Activated CD8-positive, alpha-beta memory T cell treated with anti-CD3 and anti-CD28 coated beads for 4 hours (primary cell): Measurements from ENCODE around the gene GJB4.
A peak's percentile ranks its signal among the peaks of the same experiment; 100 is the strongest.
"Not testable (repeated sequence)": the region's sequence is repeated elsewhere in the genome, so short reads cannot be mapped to it uniquely, and the experiment has no call there.

Source experiments
- DNase-seq, 2 donors: peaks; one replicate each; pipeline ENCODE4 v3.0.0-alpha.2; 2020; ENCODE audit warnings: low read depth in 2 of 2

The GJB4 gene

GRCh38 chr1:34759503-34760357 is at the start of gene GJB4:
GJB4 (plus strand) TSS chr1:34759740; CDS start chr1:34761255, 1,515 bp downstream.
- no peak for DNase-seq

- no peak for DNase-seq
Measured at GRCh38 chr1:34710812-34711211, 48.7 kb upstream of the GJB4 start.

DNA sequence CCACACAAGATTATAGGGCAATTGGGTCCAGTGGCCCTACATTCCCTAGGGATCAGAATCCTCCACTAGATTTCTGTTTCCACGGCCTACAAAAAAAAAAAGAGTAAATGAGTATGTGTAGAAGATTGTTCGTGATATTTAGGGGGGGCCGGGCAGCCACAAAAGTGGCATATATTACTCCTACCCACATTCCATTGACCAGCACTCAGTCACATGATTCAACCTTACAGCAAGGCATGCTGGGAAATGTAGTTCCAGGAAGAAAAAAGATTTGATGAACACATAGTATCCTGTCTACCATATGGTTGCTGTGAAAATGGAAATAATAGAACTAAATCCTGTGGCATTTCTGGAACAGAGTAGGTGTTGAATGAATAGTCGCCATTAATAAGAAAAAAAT is 48.1 kb upstream of the GJB4 start:
- no peak for DNase-seq

GRCh38 chr1:34712007-34712688 is 47.4 kb upstream of the GJB4 start:
- no peak for DNase-seq

GRCh38 chr1:34713443-34713842 is 46.1 kb upstream of the GJB4 start:
- DNase-seq: no peak

- no peak for DNase-seq
Measured at GRCh38 chr1:34714386-34714785, 45.2 kb upstream of the GJB4 start.

DNA sequence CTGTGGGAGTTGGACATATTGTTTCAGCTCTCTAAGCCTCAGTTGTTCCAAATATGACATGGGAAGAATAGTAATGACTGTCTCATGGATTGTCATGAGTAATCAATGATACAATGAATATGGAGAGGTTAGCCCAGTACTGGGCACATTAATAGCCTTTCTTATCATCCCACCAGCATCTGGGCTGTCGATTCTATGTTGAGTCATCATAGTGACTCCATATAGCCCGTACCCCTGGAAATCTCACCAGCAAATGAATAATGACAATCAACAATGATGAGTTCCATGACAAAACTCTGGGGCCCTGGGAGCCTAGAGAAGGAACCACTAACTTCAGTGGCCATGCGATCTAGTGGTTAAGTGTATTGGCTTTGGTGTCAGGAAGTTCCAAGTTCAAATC is 44.4 kb upstream of the GJB4 start:
- no peak for DNase-seq

DNA sequence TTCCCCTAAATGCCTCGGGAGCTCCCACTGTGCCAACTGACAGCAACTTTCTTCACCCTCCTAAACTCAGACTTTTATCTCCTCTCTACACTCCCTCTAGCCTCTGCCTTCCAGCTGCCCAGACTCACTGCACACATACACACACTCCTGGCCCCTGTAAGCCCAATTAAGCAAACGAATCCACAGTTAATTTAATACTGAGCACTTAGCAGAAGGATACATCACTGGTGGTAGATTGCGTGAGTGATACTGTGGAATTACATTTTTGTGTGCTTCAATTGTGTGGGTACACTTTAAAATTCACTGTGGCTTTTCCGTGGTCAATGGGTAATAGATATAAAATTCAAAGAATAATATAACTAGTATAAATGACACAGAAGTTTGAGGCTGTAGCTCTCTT is 38.3 kb upstream of the GJB4 start:
- DNase-seq: no peak

- DNase-seq: no peak
Measured at GRCh38 chr1:34721646-34722355, 37.7 kb upstream of the GJB4 start.

GRCh38 chr1:34726861-34727260 is 32.7 kb upstream of the GJB4 start:
- no peak for DNase-seq

- DNase-seq: no peak
Measured at GRCh38 chr1:34730485-34730884, 29.1 kb upstream of the GJB4 start.

- not testable (repeated sequence) for DNase-seq
Measured at GRCh38 chr1:34732831-34733230, 26.7 kb upstream of the GJB4 start.

DNA sequence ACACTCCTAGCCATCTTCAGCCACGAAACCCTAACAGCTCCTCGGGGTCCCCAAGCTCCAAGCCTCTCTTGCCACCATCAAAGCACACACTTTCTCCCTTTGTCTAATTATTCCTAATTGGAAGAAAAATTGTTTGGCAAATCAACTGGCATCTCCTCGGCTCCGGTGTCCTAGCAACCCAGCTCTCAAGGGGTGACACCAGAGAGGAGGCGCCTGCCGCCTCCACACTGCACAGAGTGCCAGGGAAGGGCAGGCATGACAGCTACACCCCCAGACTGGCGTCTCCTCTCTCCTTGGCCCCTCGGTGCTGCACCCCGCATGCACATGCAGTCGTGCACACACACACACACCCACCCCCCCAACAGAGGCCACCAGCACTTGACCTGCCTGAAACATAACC is 22.8 kb upstream of the GJB4 start:
- no peak for DNase-seq

GRCh38 chr1:34737236-34737635 is 22.3 kb upstream of the GJB4 start:
- not testable (repeated sequence) for DNase-seq

DNA sequence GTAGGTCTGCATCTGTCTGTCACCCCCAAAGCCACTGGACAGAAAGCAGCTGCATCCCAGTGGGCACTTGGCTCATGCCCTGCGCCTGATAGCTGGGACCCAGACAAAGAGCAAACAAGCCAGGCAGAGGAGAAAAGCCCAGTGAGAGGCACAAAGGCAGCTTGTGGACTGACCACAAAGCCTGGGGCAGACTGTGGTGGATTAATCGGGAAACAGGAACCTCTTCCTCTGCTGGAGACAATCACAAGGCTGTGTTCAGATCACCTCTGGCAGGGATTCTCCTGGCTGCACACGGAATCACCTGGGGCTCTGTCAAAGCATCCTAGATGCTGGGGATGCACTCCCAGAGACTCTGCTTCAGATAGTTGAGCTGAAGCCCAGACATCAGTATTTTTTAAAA is 19.9 kb upstream of the GJB4 start:
- DNase-seq: no peak

DNA sequence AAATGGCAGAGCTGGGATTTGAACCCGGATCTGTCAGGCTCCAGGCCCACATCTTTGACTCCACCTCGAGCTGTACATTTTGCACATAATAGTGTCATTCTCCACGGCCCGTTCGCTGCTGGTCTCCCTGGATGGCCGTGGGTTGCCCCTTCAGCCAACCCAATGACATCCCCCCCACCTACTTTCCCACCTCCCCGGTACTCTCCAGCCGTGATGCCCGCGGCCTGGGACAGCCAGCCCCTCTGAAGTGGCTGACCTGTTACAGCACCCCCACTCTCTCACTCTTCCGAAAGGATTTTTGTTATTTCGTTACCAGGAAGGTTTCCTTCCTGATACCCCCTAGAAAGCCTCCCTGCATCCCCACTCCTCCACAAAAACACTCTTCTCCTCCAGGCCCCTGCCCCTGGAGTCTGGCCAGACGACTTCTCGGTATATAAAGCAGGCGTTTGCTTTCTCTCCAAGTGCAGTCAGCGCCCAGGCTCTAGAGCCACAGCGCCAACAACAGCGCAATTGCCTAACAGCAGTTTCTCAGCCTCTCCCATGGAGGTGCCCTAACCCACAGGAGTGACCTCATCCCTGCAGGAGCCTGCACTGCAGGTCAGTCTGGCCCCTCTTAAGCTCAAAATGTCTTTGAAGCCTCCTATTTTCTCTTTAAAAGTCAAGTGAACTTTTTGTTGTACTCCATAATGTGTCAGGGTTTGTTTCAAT is 19.2 kb upstream of the GJB4 start:
- DNase-seq: no peak

- DNase-seq: peak; percentile 35 to 55
Measured at GRCh38 chr1:34742667-34743270, 16.8 kb upstream of the GJB4 start.

DNA sequence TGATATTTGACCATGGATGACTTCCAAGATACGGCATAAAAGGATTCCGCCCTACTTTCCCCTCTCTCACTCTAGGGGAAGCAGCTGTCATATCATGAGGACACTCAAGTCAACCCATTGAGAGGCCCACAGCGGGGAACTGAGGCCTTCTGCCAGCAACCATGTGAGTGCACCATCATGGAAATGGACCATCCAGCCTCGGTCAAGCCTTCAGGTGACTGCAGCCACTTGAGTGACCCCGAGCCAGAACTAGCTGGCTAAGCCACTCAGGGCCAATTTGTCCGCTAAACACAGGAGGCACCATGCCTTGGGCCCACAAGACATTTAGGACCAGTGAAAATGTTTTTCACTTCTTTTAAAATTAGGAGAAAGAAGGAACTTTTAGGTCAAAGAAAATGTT is 15.8 kb upstream of the GJB4 start:
- DNase-seq: no peak

- no peak for DNase-seq
Measured at GRCh38 chr1:34744851-34745250, 14.7 kb upstream of the GJB4 start.

DNA sequence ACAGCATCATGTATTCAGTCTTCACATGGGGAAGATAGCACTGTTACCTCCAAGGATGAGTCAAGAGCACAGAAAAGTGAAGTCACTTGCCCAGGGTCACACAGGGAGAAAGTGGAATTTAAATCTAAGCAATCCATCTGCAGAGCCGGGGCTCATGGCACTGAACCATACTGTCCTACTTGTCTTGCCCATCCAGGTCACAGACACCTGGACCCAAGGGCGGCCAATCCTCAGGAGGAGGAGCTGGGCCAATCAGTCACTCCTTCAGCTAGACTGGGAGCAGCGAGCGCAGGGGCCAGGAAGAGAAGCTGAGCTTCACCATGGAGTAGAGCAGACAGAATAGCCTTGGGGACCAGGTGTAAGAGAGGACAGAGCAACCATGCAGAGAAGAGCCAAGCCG is 13.9 kb upstream of the GJB4 start:
- DNase-seq: no peak

DNA sequence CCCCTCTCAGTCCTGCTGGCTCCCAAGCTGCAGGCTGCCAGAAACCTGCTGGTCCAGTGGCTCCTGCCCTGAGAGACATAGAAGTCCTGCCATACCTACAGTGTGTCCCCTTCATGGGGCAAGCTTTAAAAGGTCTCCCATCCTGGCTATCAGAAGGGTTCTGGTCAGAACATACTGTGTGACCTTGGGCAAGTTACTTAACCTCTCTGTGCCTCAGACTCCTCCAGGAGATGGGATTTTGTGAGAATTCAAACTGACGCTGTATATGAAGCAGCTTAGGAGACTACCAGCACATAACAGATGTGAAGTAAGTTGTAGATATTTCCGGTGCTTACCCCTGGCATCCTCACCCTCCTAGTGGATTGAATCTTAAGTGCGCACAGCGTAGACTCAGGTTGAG is 13.4 kb upstream of the GJB4 start:
- DNase-seq: no peak
